Measurements from ENCODE around the gene L1TD1.

DNA sequence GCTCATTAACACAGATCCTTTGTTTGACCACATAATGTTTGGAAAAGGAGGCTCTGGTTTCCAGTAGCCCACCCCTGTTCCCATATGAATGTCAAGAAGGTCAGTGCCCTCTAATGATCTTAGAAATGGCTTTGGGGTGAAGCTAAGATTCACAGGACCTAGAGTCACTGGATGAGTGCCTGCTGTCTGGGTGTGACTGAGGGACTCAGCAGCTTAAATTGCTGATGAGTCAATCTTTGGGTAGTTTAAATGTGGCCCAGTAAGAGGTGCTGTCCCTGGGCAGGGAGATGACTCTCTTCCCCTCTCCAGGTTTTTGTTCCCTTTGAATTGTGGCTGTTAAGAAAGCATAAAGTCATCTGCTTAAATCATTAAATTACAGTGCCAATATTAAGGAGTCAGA, 50.6 kb downstream of the L1TD1 start:
- TF ChIP-seq, protein P1, sequence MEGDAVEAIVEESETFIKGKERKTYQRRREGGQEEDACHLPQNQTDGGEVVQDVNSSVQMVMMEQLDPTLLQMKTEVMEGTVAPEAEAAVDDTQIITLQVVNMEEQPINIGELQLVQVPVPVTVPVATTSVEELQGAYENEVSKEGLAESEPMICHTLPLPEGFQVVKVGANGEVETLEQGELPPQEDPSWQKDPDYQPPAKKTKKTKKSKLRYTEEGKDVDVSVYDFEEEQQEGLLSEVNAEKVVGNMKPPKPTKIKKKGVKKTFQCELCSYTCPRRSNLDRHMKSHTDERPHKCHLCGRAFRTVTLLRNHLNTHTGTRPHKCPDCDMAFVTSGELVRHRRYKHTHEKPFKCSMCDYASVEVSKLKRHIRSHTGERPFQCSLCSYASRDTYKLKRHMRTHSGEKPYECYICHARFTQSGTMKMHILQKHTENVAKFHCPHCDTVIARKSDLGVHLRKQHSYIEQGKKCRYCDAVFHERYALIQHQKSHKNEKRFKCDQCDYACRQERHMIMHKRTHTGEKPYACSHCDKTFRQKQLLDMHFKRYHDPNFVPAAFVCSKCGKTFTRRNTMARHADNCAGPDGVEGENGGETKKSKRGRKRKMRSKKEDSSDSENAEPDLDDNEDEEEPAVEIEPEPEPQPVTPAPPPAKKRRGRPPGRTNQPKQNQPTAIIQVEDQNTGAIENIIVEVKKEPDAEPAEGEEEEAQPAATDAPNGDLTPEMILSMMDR (conservative IDR thresholded peaks at IDR 0.05 in 1 of 2, IDR thresholded peaks at IDR 0.05 in 1 of 2; ENCODE audit: extremely low read depth in 1 of 2, insufficient read depth in 1 of 2, low read depth in 1 of 2, low read length in 2 of 2), result peak in 1 of 2 donors; percentile 22
- no peak for TF ChIP-seq EZH2 (IDR thresholded peaks at IDR 0.05; ENCODE audit: borderline replicate concordance, low read length)

Measured in mammary epithelial cell (primary cell).